Gastroesophageal sphincter (tissue), 3 donors: Measurements from ENCODE around the gene CCL27.
"Not testable (repeated sequence)": the region's sequence is repeated elsewhere in the genome, so short reads cannot be mapped to it uniquely, and the experiment has no call there.

ENCODE experiments used
- CTCF ChIP-seq, 4 experiments: fragments of 200-600 bp in 2 of 4; fragments of 450-650 bp in 2 of 4; sonication (generic) in 1 of 4; IDR thresholded peaks; one replicate each; pipeline ENCODE4 v1.5.1; 2017 to 2019; ENCODE audit warnings: antibody characterized with exemption in 4 of 4, mild to moderate bottlenecking in 2 of 4, moderate library complexity in 2 of 4
- EP300 ChIP-seq: sonication (generic); formaldehyde crosslinking; IDR thresholded peaks from one replicate; pipeline ENCODE4 v1.6.1; 2017; ENCODE audit warnings: antibody characterized with exemption, mild to moderate bottlenecking
- POLR2A ChIP-seq, 2 donors: fragments of 450-650 bp; IDR thresholded peaks; one replicate each; pipeline ENCODE4 v1.6.1; 2017; ENCODE audit warnings: antibody characterized with exemption in 2 of 2, mild to moderate bottlenecking in 2 of 2, moderate library complexity in 1 of 2
- POLR2AphosphoS5 ChIP-seq: sonication (generic); formaldehyde crosslinking; IDR thresholded peaks from one replicate; pipeline ENCODE4 v1.6.1; 2017; ENCODE audit warnings: antibody characterized with exemption

- TF ChIP-seq CTCF (IDR thresholded peaks at IDR 0.05); POLR2A (IDR thresholded peaks at IDR 0.05); POLR2AphosphoS5; EP300: not testable (repeated sequence)
Observed at GRCh38 chr9:34639322-34639721, 23.1 kb downstream of the CCL27 start.
